T1000 (cell line): ENCODE measurements around the gene TOM1L2.

ENCODE experiments used
- DNase-seq: peaks from one replicate; lab custom pipeline; 2025; ENCODE audit warnings: mixed read lengths; lab: John Stamatoyannopoulos, UW

The TOM1L2 gene

GRCh38 chr17:17849147-17849820, 122.9 kb downstream of the TOM1L2 start:
- no peak for DNase-seq

- DNase-seq, result no peak
Measured at GRCh38 chr17:17848311-17849082, 123.7 kb downstream of the TOM1L2 start.

DNA sequence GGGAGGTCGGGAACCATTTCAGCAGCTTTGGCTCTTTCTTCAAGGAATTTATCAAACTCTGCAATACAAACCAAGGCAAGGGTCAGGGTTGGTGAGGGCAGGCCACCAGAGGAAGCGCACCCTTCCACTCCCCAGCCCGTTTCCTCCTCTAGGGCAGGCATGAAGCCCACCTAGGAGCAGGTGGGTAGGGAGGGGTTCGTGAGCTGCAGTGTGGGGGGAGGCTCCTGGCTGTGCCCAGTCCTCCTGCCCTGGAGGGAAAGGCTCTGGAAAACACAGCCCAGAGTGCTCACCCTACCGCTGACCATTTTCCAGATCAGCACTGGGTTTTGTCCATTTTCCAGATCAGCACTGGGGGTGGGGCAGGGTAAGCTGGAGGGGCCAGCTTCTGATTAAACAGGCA, 124.5 kb downstream of the TOM1L2 start:
- no peak for DNase-seq

DNA sequence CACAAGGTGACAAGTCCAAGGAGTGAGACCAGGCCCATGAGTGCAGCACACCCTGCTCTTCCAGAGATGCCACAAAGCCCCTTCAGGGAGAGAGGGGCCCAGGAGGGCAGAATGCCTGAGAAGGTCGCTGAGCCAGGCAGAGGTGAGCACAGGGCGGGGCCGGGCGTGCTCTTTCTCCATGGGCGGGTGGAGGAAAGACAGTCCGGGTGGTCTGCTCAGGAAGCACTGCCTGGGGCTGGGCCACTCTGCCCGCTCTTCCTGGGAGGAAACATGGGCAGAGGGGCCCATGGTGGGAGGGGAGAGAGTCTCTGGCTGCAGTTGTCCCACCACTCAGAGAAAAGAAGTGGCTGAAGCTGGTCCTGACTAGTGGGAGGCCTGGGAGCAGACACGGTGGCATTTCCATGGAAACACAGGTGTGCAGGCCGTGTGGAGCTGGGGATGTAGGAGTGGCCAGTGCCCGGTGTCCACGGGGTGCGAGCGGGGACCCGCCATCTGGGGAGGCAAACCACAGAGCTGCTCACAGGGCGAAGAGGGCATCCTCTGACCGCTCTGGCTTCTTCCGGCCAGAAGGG, 125.0 kb downstream of the TOM1L2 start:
- no peak for DNase-seq

GRCh38 chr17:17846645-17847044, 125.6 kb downstream of the TOM1L2 start:
- DNase-seq, result no peak

DNA sequence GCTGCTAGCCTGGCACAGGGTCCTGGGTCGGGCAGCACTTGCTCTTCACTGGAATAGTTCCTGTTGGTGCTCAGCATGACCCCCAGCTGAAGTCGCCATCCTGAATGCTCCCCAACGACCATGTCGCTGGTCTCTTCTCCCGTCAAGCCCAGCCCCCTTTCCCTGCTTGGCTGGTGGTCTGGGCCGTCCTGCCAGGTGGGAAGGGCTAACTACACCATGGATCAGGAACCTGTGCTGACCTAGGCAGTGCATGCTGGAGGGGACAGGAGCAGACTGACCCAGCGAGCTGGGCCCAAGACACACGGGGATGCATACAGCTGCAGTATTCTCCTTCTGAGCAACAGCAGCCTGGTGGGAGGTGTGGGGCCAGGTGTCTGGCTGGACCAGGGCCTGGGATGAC, 126.2 kb downstream of the TOM1L2 start:
- no peak for DNase-seq

DNA sequence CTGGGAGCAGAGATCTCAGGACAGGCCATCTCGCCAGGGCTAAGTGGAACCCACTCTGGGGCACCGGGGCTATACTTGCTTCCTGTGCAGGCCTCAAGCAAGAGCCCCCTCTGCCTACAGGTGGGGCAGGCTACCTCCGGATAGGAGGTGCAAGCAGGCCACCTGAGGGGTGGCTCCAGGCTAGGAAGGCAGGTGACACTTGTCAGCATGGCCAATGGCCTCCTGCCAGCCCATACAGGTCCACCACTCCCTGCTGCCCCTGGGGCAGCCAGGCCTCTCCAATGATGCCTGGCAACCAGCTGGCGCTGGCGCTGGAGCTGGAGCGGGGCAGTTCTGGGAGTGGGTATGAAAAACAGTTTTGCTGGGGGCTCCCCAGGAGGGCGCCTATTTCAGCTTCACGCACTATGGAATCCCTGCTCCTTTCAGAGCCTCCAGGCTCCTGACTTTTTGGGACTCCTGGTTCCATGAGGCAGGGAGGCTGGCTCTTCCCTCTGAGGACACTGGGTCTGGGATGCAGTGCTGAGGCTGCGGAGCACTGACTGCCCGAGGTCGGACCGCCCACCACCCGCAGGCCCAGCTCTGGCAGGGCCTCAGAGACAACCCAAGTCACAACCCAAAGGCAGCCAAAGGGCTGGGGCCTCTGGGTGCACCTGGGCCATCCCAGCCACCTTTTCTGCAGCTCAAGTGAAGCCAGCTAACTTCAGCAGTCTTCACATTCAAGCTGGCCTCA, 127.0 kb downstream of the TOM1L2 start:
- DNase-seq, result no peak

DNA sequence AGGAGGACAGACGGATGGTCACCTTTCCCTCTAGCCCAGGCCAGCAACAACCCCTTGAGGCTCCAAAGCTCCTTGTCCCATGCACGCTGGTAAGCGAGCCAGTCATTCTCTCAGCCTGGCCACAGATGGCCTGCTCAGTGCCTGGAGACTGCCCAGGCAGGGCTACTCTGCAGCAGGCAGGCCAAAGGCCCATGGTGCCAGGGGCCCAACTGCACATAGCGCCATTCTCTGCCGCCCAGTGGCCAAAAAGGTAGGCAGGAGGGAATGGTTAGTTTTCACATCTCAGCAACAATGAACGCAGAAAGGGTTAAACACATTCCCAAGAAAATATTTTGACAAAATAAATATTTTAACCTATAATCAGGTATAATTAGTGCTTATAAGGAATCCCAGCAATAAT, 127.7 kb downstream of the TOM1L2 start:
- DNase-seq, result no peak

- no peak for DNase-seq
Measured at GRCh38 chr17:17844079-17844478, 128.1 kb downstream of the TOM1L2 start.

DNA sequence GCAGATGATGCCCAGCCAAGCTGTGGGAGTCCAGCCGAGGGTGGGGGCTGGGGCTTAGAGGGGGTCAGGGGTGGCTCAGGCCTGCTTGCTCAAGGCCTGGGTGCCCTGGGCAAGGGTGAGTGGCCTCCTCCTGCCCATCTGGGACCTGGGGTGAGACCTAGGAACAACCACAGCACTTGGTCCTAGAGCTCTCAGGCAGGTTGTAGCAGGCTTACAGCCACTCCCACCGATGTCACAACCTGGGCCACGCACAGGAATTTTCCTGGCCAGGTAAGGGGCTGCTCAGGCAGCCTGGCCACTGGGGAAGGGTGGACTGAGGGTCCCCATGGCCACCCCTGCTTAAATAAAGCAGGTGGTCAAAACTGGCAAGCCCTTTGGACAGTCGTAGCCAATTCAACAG, 129.1 kb downstream of the TOM1L2 start:
- no peak for DNase-seq

DNA sequence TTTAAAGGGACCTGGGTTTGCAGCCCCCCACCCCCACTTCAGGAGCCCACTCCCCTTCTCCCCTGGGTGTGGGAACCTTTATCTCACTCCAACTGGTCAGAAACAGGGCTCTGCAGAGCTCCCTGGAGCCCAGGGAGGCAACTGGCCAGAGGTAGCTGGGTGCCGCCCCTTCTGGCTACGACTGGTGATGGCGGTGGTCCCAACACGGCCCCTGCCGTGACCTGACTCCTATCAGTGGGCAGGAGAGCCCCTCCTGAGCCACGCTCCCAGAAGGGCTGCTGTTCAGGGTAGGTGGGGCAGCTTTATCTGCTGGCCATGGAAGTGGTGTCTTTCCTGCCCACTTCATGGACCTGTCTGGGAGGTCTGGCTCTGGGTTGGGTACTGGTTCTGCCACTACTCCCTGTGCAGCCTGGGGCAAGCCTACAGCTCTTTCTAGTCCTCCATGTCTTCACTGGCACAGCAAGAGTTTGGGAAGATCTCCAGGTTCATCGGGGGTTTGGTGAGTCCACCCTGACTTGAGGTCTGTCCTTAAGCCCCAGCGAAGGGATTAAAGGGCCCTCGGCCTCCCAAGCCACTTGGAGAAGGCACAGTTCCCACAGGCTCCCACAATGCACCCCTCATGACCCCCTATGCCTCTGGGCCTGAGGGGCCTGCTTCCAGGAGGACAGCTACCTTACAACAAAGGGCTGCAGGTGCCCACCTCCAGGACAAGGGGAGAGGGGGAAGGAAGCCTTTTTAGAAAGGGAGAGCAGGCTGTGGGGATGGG, 129.9 kb downstream of the TOM1L2 start:
- DNase-seq, result no peak

DNA sequence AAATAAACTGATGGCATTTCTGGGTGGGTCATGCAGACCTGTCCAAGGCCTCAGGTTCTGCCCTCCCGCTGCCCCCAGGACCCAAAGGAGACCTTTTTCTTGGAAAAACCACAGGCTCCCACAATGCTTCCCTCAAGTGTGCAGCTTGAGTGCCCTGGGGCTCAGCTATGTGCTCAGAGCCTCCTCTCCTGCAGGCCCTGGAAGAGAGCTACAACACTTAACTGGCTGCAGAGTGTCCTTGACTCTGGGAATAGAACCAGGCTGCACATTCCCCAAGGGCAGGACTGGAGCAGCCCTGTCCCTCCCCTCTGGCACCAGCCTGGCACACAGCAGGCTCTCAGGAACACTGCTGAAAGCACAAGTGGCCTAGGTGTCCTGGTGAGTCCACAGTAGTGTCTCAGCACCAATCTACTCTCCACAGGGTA, 130.6 kb downstream of the TOM1L2 start:
- DNase-seq, result no peak

GRCh38 chr17:17840751-17841591, 131.2 kb downstream of the TOM1L2 start:
- no peak for DNase-seq

DNA sequence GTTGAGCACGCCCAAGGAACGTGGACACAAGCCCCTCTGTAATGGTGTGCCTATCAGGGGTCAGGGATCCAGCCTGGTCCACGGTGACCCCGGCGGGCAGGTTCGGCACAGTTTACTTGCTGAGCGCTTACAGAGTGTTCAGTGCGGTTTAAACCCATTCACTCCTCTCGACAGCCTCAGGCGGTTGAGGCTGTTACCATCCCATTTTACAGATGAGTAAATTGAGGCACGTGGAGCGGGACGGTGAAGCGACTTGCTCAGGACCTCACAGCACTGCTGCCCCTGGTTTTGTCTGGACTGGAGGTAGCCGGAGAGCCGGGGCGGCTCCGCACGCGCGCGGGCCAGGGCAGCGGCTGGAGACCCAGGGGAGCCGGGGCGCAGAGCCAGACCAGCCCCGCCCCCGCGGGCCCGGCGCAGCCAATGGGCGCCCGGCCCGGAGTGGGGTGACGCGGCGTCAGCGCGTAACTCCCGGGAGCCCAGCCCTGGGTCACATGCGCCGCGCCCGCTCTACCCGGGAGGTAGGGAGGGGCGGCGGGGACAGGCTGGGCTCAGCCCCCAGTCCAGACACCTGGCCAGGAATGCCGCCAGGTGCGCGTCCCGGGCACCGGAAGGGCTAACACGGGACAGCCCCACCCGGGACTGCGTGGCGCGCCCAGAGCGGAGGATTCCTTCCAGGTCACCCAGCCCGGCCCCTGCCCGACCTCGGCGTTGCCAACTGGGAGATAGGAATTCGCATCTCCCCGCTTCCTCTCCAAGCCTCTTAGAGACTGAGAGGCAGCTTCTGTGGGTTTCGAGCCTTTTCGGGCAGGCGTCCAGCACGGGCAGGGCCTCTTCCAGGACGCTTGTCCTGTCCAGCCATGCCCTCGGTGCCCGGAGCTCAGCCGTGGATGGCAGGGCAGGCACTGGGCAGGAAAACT, 132.2 kb downstream of the TOM1L2 start:
- DNase-seq, result peak; percentile 80

DNA sequence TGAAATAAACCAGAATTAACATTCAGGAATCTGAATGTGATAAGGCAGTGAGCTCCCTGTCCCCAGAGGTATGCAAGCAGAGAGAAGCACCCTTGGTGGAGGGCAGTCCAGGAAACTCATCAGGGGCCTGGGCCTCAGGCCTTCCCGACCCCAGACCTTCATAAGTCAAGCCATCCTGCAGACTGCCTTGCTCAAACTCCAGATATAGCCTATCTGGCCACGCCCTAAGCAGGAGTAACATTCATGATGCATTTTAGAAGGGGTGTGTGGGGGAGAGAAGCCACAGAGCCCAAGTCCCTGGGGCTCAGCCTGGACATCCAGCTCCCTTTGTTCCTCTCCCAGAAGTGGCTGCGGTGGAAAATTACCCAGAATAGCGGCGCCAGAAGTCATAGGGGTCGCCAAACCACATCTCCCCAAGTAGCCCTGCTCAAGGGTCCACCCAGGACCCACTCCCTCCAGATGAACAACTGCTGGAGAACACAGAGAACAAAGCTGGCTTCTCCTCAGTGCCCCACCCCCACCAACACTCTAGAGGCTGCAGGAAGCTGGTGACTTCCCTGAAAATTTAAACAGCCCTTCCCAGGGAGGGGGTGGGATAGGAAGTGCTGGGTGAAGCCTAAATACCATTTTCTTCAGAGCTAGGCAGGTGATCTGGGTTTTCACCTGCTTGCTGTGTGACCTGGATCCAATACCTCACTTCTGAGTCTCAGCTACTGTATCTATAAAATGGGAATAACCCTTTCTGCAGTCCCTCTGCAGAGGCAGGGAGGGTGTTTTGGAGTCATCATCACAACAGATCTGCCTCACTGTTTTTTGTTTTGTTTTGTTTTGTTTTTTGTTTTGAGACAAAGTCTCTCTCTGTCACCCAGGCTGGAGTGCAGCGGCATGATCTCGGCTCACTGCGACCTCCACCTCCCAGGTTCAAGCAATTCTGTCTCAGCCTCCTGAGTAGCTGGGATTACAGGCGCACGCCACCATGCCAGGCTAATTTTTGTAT, 133.9 kb downstream of the TOM1L2 start:
- no peak for DNase-seq

GRCh38 chr17:17837380-17837821, 134.8 kb downstream of the TOM1L2 start:
- no peak for DNase-seq

DNA sequence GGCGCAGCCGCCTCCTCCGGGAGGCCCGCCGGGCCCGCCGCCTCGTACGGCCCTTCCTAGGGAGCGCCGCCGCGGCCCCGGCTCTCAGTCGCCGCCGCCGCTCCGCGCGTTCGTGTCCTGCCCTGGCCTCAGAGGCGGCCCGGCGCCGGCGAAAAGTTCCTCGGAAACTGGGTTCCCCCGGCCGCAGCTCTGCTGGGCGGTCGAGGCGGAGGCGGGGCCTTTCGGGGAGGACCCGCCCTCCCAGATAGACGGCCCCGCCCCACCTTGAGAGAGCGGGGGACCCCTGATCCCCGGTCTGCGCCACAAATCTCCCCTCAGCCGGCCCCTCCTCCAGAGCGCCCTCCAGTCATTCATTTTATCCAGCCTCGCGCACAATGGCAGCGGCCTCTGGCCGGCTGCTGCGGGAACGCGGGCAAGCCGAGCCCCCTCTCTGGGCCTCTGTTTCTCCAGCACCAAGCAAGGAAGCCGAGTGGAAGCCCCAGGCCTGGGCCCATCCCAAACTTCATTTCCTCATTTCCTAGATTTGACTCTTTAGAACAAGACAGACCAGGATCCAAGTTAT, 135.3 kb downstream of the TOM1L2 start, which contains the start of gene SREBF1:
TSS of gene SREBF1 (minus strand) at position 169 of the 562 bp plus-strand sequence. CDS start 169 bp downstream, outside the sequence.
- no peak for DNase-seq

DNA sequence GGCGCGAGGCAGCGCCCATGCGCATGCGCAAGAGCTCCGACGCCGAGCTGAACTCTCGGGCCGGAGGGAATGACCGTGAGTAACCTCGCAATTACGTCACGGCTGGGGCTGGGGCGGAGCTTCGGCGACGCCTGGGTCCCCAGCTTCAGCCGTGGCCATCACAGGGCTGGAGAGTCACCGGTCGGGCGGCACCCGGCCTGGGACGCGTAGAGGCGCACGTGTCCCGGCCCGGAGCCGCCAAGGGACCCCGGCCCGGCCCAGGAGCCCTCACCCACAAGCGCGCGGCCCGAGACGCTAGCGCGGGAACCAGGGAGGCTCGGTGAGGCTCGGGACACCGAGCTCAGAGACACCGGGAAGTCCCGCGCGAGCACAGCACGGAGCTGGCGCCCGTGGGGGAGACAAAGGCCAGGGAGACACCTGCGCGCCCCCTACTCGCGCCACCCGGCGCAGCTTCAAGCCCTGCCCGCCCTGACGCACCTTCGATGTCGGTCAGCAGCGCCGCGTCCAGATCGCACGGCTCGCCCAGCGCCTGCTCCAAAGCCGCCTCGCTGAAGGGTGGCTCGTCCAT, 135.9 kb downstream of the TOM1L2 start:
- DNase-seq, result peak; percentile 93
